ENCODE data around the gene RBM20.

DNA sequence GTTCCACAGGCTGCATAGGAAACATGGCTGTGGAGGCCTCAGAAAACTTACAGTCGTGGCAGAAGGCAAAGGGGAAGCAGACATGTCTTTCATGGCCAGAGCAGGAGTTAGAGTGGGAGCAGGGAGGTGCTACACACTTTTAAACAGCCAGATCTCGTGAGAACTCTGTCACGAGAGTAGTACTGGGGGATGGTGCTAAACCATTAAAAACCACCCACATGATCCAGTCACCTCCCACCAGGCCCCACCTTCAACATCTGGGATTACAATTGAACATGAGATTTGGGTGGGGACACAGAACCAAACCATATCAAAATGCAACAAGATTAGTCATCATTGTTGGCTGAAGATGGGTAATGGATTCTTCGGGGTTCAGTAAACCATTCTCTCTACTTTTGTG is 162.2 kb downstream of the RBM20 start:
- TF ChIP-seq ZNF274 (IDR thresholded peaks at IDR 0.05; ENCODE audit: low read depth, low read length) (no peak), YY1 (IDR thresholded peaks at IDR 0.05; ENCODE audit: insufficient read depth, insufficient read length) (no peak), SUZ12 (IDR thresholded peaks at IDR 0.05; ENCODE audit: extremely low read depth, insufficient read depth, insufficient read length) (no peak)

Measured in NT2/D1 (cell line).